ENCODE measurements around the gene RNPEPL1.
"Not testable (repeated sequence)": the region's sequence is repeated elsewhere in the genome, so short reads cannot be mapped to it uniquely, and the experiment has no call there.

The RNPEPL1 gene

GRCh38 chr2:240605867-240606743, 37.8 kb downstream of the RNPEPL1 start:
- no peak for DNase-seq

- peak; percentile 56 for DNase-seq
Measured at GRCh38 chr2:240611601-240612210, 43.4 kb downstream of the RNPEPL1 start.

GRCh38 chr2:240613781-240614180, 45.5 kb downstream of the RNPEPL1 start:
- no peak for DNase-seq

- no peak for DNase-seq
Measured at GRCh38 chr2:240614391-240614790, 46.1 kb downstream of the RNPEPL1 start.

GRCh38 chr2:240615396-240615795, 47.1 kb downstream of the RNPEPL1 start:
- DNase-seq = no peak

GRCh38 chr2:240615820-240616547, 47.7 kb downstream of the RNPEPL1 start:
- no peak for DNase-seq

GRCh38 chr2:240616860-240617666, 48.8 kb downstream of the RNPEPL1 start:
- not testable (repeated sequence) for DNase-seq

GRCh38 chr2:240618776-240619175, 50.5 kb downstream of the RNPEPL1 start:
- DNase-seq = no peak

- DNase-seq = peak; percentile 80
Measured at GRCh38 chr2:240619506-240620148, 51.3 kb downstream of the RNPEPL1 start.

- DNase-seq = no peak
Measured at GRCh38 chr2:240620149-240620731, 52.0 kb downstream of the RNPEPL1 start.

- DNase-seq = peak; percentile 62
Measured at GRCh38 chr2:240620859-240621258, 52.6 kb downstream of the RNPEPL1 start.

- no peak for DNase-seq
Measured at GRCh38 chr2:240622060-240622411, 53.8 kb downstream of the RNPEPL1 start.

GRCh38 chr2:240622531-240623235, 54.4 kb downstream of the RNPEPL1 start:
- no peak for DNase-seq

GRCh38 chr2:240623531-240624010, 55.3 kb downstream of the RNPEPL1 start:
- DNase-seq = no peak

- peak; percentile 46 for DNase-seq
Measured at GRCh38 chr2:240624011-240624949, 56.0 kb downstream of the RNPEPL1 start.

- DNase-seq = peak; percentile 89
Measured at GRCh38 chr2:240624950-240625621, 56.8 kb downstream of the RNPEPL1 start, which contains the start of gene GPR35. GPR35 (plus strand) TSS chr2:240625480; CDS start chr2:240629953, 4,473 bp downstream.

- DNase-seq = peak; percentile 76
Measured at GRCh38 chr2:240626531-240627300, 58.4 kb downstream of the RNPEPL1 start.

Data from suppressor macrophage treated with lipopolysaccharide for 4 hours (primary cell).